Fibroblast of skin of abdomen (primary cell): ENCODE results near the gene THAP6.
"Not testable (repeated sequence)": the region's sequence is repeated elsewhere in the genome, so short reads cannot be mapped to it uniquely, and the experiment has no call there.

Source experiments
- DNase-seq: peaks from one replicate; pipeline ENCODE4 v3.0.0-alpha.2; 2013

Gene THAP6

DNA sequence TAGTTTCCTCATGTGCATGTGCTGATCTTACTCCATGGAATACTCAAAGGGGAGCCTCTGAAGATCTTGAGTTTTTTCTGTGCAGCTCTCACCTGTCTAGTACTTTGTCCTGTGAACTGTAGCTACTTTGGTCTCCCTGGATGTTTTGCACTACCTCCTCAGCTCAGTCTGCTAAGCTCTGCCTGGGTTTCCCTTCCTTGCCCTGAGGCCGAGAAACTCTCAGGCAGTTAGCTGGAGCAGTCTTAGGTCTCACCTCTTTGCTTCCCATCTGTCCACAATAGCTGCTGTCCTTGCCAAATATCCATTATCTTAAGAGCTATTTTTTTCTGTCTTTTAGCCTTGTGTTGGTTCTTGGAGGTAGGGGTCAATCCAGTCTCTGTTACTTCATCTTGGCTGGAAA lies 11.6 kb downstream of the THAP6 start:
- DNase-seq: no peak

DNA sequence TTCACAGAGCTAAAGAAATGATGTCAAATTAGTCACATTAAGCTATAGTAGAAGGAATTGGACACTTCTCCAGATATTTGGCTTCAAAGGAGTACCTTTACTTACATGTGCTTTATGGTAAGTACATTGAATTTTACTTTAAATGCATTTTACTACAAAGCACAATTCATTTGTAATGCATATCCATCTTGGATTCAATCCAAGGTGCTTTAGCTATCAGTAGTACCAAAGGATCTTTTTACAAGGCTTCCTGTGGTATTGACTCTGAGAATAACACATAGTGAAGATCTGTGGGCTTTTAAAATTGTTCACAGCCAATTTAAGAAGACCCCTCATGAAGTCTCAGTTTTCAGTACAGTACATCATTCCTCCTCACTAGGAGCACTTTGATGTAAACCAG lies 13.2 kb downstream of the THAP6 start:
- no peak for DNase-seq

DNA sequence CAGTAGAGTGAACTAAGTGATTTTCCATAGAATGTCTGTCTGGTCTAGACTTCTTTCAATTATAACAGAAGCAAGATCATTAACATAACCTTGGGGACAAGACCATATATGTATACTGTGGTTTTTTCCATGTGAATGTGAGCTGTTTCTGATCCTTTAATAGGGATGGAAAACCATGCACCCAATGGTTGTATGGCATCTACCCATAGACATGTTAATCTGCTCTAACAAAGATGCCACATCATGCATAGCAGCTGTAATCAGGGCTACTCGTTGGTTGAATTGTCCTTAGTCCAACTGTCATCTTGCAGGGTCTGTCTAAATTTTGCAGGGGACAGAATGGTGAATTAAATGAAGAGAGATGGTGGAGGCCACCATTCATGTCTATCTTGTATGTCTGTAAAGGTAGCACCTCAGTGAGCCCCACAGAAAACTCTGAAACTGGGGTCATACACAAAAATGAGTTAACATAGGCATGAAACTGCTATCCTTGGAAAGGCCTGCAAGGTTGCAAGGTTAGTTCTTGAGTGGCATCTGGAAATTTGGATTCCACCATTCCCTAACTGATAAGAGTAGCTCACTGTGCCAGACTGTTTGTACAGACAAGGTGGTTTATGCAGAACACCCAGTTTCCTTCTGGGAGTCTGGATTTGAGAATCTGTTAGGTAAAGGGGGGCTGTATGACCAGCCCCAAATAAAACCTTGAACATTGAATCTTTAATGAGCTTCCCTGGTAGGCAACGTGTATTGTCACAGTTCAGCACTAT lies 16.5 kb downstream of the THAP6 start:
- no peak for DNase-seq

DNA sequence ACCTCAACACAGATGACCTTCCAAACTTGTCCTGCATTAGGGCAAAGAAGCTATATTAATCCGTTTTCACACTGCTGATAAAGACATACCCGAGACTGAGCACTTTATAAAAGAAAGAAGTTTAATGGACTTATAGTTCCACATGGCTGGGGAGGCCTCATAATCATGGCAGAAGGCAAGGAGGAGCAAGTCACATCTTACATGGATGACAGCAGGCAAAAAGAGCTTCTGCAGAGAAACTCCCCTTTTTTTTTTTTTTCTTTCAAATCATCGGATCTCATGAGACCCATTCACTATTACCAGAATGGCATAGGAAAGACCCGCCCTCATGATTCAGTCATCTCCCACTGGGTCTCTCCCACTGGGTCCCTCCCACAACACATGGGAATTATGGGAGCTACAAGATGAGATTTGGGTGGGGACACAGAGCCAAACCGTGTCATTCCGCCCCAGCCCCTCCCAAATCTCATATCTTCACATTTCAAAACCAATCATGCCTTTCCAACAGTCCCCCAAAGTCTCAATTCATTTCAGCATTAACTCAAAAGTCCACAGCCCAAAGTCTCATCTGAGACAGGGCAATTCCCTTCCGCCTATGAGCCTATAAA lies 17.4 kb downstream of the THAP6 start:
- not testable (repeated sequence) for DNase-seq

DNA sequence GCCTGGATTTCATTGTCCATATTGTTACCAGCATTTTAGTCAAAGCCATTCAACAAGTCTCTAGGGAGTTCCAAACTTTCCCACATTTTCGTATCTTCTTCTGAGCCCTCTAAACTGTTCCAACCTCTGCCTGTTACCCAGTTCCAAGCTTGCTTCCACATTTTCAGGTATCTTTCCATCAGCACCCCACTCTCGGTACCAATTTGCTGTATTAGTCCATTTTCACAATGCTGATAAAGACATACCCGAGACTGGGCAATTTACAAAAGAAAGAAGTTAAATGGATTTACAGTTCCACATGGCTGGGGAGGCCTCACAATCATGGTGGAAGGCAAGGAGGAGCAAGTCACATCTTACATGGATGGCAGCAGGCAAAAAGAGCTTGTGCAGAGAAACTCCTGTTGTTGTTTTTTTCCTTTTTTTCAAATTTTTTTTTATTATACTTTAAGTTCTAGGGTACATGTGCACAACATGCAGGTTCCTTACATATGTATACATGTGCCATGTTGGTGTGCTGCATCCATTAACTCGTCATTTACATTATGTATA lies 19.1 kb downstream of the THAP6 start:
- DNase-seq: not testable (repeated sequence)

DNA sequence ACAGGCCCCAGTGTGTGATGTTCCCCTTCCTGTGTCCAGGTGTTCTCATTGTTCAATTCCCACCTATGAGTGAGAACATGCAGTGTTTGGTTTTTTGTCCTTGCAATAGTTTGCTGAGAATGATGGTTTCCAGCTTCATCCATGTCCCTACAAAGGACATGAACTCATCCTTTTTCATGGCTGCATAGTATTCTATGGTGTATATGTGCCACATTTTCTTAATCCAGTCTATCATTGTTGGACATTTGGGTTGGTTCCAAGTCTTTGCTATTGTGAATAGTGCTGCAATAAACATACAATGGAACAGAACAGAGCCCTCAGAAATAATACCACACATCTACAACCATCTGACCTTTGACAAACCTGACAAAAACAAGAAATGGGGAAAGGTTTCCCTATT lies 19.7 kb downstream of the THAP6 start:
- not testable (repeated sequence) for DNase-seq

DNA sequence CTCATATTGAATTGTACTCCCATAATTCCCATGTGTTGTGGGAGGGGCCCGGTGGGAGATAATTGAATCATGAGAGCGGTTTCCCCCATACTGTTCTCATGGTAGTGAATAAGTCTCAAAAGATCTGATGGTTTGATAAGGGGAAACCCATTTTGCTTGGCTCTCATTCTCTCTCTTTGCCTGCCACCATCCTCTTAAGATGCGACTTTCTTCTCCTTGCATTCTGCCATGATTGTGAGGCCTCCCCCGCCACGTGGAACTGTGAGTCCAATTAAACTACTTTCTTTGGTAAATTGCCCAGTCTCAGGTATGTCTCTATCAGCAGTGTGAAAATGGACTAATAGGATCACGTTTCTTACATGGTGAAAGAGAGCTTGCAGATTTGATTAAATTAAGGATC lies 23.0 kb downstream of the THAP6 start:
- DNase-seq: not testable (repeated sequence)

DNA sequence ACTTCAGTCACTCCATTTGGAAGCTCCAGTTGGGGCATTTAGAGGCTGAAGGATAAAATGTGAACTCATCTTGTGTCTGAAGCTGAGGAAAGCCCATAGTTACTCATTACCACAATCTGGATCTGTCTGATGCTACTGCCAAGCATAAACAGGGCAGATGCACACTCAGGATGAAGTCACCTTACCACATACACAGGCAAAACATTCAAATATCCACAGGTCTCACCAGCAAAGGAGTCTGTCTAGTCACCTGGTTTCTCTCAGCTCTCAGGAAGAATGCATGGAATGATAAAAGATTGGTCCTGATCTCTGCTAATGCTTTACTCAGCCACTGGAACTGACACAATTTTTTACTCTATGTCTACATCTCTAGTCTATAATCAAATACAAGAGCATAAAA lies 28.6 kb downstream of the THAP6 start:
- peak; percentile 88 for DNase-seq

DNA sequence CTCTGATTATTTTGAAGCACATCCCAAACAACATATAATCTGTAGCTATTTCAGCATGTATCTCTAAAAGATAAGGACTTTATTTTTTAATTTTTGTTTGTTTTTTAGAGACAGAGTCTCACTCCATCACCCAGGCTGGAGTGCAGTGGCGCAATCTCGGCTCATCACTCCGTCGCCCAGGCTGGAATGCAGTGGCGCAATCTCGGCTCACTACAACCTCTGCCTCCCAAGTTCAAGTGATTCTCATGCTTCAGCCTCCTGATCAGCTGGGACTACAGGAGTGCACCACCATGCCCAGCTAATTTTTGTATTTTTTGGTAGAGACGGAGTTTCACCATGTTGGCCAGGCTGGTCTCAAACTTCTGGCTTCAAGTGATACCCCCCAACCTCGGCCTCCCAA lies 29.9 kb downstream of the THAP6 start:
- not testable (repeated sequence) for DNase-seq

DNA sequence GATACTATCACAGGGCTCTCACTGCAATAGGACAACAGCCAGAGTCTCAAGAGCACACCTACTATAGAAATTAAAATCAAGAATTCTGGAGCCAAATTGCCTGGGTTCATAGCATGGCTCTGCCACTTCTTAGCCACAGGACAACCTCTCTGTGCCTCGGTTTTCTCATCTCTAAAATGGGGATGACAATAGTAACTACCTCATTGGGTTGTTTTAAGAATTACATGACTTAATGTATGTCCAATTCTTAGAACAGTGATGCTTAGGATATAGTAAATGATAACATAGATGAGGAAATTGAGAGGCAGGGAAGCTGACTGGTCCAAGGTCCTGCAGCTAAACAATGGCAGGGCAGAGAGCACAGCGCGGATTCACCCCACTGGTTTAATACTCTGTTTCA lies 30.6 kb downstream of the THAP6 start:
- no peak for DNase-seq

DNA sequence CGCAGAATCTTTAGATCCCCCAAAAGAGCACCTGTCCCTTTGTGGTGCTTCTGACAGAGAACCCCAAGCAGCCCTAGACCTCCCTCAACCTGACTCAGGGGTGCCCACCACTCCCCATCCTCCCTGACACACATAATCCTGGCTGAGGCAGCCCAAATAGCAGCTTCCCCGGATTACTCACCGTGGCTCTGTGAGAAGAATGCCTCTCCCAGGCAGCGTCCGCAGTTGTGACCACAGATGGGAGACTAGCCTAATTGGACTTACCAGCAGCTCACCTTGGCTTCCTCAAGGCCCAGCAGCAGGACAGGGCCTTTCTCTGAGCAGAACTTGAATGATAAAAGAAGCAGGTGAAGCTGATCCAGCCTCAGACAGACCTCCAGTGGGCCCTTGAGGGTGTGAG lies 31.3 kb downstream of the THAP6 start:
- DNase-seq: peak; percentile 80

DNA sequence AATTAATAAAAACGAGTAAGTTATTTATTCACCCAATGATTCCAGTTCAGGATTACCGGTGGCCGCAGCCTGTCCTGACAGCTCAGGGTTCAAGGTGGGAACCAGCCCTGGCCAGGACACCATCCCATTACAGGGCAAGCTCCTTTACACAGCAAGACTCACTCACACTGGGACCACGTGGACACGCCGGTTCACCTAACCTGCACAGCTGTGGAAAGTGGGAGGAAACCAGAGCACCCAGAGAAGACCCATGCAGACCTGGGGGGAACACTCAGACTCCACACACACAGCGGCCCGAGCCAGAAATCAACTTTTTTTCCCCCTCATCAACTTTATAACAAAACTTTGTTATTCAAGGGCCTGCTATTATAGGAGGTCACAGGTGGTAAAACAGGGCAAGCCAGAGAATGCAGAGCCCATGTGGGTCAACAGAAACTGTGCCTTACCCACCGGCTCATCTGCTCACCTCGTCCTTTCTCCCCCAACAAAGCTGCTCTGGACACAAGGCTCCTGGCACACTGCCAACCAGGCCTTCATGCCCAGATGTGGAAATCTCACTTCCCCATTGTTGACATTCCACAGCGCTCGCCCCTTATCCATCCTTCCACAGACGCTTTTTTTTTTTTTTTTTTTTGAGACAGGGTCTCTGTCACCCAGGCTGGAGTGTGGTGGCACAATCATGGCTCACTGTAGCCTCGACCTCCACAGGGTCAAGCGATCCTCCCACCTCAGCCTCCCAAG lies 33.5 kb downstream of the THAP6 start:
- DNase-seq: peak; percentile 64

DNA sequence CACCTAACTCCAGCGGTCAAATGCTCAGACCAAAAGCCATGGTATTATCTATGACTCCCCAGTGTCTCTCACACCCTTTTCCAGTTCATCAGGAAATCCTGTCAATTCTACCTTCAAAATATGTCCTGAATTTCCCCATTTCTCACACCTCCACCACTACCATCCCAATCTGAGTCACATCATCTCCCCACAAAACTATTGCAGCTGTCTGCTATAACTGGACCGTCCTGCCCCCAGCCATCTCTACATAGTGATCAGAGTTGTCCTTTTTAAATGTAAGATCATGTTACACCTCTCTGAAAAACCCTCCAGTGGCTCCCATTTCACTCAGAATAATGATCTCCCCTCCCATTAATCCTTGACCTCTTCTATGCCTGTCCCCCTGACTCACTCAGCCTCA lies 34.7 kb downstream of the THAP6 start:
- DNase-seq: no peak

DNA sequence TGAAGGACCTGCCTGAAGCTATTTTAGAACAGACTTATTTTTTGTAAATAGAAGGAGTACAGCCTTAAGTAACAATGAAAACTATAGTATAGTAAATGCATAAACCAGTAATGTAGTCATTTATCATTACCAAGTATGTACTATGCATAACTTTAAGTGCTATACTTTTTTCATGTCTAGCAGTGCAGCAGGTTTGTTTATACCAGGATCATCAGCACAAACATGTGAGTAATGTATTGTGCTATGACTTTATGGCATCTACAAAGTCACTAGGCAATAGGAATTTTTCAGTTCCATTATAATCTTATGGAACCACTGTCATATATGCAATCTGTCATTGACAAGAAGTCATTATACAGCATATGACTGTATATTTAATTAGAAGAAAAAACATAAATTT lies 38.2 kb downstream of the THAP6 start:
- no peak for DNase-seq

DNA sequence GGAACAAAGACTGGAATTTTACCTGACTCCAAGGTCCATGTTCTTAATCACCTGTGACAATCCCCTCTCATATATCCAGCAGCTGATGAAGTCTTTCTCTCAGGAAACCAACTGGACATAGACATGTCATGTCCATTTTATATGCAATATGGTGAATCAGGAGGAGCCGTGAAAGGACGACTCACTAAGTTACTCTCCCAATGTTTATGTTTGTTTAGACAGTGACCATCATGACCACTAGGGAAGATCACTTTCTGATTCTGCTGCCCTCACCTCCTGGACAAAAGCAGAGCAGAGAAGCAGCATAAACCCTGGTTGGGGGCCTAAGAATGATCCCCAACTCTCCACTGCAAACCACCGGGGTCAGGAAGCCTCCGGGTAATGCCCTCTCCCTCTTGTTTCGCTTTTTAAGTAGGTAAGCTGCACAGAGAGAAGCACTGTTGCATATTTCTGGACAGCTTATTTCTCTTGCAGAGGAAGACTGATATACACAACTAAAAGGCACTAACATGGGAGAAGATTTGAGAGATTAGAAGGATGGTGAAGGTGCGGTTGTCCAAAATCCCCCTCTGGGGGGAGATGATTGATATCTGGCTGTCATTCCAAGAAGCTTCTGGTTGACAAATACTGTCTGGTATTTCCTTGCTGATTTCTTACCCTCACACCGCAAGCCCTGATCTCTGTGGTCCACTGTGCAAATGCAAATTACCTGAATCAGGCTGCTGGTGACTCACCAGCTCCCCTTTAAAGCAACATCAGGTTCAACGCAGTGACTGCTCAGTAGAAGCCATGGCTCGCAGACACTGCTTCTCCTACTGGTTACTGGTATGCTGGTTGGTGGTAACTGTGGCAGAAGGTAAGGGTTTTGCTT lies 41.3 kb downstream of the THAP6 start, which contains the start of gene ODAPH:
TSS of gene ODAPH (plus strand) at position 773 of the 871 bp plus-strand sequence. CDS start at position 790, 17 bp downstream.
- DNase-seq: peak; percentile 78

DNA sequence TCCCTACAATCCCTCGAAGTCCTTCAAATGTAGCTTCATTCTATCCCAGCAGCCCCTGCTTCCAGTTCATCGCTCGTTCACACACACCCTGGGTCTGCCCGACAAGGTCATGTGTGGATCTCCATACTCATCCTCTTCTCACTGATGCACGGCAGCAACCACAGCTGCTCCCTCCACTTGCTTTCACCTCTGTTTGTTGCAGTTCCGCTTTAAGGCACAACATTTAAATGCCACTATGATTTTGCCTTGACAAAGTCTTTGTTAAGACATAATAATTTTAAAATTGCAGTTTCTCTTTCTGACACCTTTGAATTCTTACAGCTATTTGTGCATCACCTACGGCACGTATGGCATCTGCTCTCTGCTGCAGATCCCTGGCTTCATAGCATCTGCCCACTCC lies 43.4 kb downstream of the THAP6 start:
- DNase-seq: no peak

DNA sequence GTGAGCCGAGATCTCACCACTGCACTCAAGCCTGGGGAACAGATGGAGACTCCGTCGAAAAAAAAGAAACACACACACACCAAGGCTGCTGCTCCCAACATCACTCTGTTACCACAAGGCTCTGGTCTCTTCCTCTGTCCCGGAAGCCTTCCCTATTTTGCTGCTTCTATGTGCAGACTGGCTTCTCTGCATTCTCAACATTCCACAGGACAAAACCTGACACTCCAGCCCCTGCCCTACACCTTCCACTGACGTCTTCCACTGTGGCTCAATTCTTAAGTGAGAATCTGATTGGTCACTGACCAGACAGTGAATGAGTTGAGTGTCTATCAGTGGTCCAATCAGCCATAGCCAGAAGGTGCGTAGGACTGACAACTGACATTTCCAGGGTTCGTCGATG lies 47.5 kb downstream of the THAP6 start:
- DNase-seq: peak; percentile 27

DNA sequence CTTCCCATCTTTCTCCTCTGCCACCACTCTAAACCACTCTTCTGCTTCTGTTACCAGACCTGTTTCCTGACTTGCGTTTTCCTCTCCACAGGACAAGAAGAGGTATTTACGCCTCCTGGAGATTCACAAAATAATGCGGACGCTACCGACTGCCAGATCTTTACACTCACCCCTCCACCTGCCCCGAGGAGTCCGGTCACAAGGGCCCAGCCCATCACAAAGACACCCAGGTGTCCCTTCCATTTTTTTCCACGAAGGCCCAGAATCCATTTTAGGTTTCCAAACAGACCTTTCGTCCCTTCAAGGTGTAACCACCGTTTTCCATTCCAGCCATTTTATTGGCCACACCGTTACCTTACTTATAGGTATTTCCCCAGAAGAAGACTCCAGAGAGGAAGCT lies 49.8 kb downstream of the THAP6 start:
- no peak for DNase-seq

DNA sequence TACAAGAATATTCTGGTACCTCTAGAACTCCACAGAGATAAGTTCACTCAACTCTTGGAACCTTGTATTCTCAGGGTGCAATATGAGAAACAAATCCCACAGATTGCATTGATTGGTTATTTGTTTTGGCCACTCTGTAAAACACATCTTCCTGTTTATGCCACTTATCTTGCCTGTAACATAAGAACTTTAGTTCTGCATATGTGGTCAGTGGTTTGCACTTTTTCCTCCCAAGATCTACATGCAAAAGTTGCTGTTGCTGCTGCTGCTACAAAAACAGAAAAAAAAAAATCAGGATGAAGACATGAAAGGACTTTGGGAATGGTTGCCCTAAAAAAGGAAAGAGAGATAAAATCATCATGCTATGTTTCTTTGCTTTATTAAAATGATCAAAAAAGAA lies 51.2 kb downstream of the THAP6 start:
- DNase-seq: no peak

DNA sequence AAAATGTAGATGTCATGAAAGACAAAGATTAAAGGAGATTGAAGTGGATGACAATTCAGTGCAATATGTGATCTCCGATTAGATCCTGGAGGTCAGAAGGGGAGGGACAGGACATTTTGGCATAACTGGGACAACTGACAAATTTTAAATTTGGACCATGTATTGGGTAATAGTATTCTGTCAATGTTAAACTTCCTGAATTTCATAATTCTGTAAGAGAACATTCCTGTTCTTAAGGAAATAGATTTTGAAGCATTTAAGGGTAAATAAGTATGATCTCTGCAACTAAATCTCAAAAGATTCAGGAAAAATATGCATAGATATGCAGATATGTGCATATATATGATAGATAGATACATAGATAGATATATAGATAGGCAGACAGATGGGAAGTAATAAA lies 52.6 kb downstream of the THAP6 start:
- no peak for DNase-seq

DNA sequence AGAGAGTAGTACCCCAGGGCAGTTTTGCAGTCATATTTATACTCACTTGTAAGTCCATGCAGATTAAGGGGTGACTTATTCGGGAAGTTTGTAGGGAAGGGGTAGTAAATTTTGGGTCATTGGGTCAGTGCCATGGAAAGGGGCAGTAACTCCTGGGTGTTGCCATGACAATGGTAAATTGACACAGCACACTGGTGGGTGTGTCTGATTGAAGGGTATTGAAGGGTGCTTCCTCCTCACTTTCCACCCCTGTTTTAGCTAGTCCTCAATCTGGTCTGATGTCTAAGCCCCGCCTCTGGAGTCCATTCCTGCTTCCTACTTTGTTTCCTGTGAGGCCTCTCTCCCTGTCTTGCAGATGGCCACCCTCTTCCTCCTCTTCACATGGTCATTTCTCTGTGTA lies 53.5 kb downstream of the THAP6 start:
- DNase-seq: no peak
